Hepatocyte (in vitro differentiated cells): ENCODE results near the gene MAD2L1BP.

ENCODE experiments used
- CTCF ChIP-seq: fragments of 200-600 bp; sonication (generic); IDR thresholded peaks from 2 replicates; pipeline ENCODE4 v1.5.1; 2016; ENCODE audit warnings: antibody characterized with exemption, mild to moderate bottlenecking; ENCODE audit not compliant: poor library complexity
- EZH2 ChIP-seq: fragments of 200-600 bp; sonication (generic); IDR thresholded peaks from 2 replicates; pipeline ENCODE4 v1.6.1; 2016; ENCODE audit warnings: antibody characterized with exemption, mild to moderate bottlenecking, borderline replicate concordance

- TF ChIP-seq CTCF (no peak), EZH2 (no peak)
Observed at GRCh38 chr6:43679057-43679456, 43.4 kb downstream of the MAD2L1BP start.
